DOHH2 (cell line): ENCODE results near the gene PLEKHG5.

Experiments used
- EZH2phosphoT487 ChIP-seq: fragments of 200-600 bp; sonication (generic); IDR thresholded peaks from 2 replicates; pipeline ENCODE4 v1.6.1; 2017; ENCODE audit warnings: borderline replicate concordance, mild to moderate bottlenecking, antibody characterized with exemption, low read length, moderate library complexity, mixed read lengths
- TF ChIP-seq, protein P1 (sequence below): fragments of 200-600 bp; sonication (generic); IDR thresholded peaks from one replicate; pipeline ENCODE4 v1.5.1; 2014; ENCODE audit warnings: antibody characterized with exemption, mild to moderate bottlenecking, low read depth, low read length; ENCODE audit not compliant: poor library complexity, severe bottlenecking

DNA sequence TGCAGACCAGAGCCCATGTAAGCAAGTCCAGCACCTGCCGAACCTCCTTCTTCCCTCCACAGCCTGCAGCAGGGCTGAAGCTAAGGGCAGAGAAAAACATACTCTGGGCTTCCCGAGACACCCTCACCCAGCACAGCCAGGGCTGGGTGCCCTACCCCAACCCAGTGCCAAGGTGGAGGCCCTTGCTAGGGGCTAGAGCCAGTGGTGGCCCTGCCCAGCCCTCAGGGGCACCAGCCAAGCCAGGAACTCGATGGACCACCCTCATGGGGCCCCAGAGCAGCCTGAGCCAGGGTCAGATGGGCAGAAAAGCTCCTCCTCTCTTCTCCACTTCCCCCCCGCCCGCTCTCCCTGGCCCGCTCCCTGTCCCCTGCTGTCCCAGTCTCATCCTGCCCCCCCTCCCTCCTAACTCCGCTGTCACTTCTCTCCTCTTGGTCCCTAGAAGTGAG, 41.4 kb downstream of the PLEKHG5 start:
- TF ChIP-seq, protein P1, sequence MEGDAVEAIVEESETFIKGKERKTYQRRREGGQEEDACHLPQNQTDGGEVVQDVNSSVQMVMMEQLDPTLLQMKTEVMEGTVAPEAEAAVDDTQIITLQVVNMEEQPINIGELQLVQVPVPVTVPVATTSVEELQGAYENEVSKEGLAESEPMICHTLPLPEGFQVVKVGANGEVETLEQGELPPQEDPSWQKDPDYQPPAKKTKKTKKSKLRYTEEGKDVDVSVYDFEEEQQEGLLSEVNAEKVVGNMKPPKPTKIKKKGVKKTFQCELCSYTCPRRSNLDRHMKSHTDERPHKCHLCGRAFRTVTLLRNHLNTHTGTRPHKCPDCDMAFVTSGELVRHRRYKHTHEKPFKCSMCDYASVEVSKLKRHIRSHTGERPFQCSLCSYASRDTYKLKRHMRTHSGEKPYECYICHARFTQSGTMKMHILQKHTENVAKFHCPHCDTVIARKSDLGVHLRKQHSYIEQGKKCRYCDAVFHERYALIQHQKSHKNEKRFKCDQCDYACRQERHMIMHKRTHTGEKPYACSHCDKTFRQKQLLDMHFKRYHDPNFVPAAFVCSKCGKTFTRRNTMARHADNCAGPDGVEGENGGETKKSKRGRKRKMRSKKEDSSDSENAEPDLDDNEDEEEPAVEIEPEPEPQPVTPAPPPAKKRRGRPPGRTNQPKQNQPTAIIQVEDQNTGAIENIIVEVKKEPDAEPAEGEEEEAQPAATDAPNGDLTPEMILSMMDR, result no peak
- TF ChIP-seq EZH2phosphoT487, result no peak
